ENCODE measurements around the gene SRGAP2C.
"Not testable (repeated sequence)": the region's sequence is repeated elsewhere in the genome, so short reads cannot be mapped to it uniquely, and the experiment has no call there.

SRGAP2C gene

GRCh38 chr1:121369959-121370358 is 185.2 kb downstream of the SRGAP2C start:
- not testable (repeated sequence) for DNase-seq (ENCODE audit: low read depth in 2 of 3, low spot score in 1 of 3)

GRCh38 chr1:121374851-121375367 is 190.1 kb downstream of the SRGAP2C start:
- DNase-seq (ENCODE audit: low read depth in 2 of 3, low spot score in 1 of 3): not testable (repeated sequence)

GRCh38 chr1:121376986-121377385 is 192.2 kb downstream of the SRGAP2C start:
- not testable (repeated sequence) for DNase-seq (ENCODE audit: low read depth in 2 of 3, low spot score in 1 of 3)

GRCh38 chr1:121378757-121379156 is 194.0 kb downstream of the SRGAP2C start:
- not testable (repeated sequence) for DNase-seq (ENCODE audit: low read depth in 2 of 3, low spot score in 1 of 3)

GRCh38 chr1:121384754-121385153 is 200.0 kb downstream of the SRGAP2C start:
- not testable (repeated sequence) for DNase-seq (ENCODE audit: low read depth in 2 of 3, low spot score in 1 of 3)

GRCh38 chr1:121385162-121385561 is 200.4 kb downstream of the SRGAP2C start:
- not testable (repeated sequence) for DNase-seq (ENCODE audit: low read depth in 2 of 3, low spot score in 1 of 3)

GRCh38 chr1:121385563-121386288 is 201.0 kb downstream of the SRGAP2C start:
- not testable (repeated sequence) for DNase-seq (ENCODE audit: low read depth in 2 of 3, low spot score in 1 of 3)

GRCh38 chr1:121386319-121386948 is 201.7 kb downstream of the SRGAP2C start:
- DNase-seq (ENCODE audit: low read depth in 2 of 3, low spot score in 1 of 3): not testable (repeated sequence)

- DNase-seq (ENCODE audit: low read depth in 2 of 3, low spot score in 1 of 3): not testable (repeated sequence)
Observed at GRCh38 chr1:121389895-121390560, 205.3 kb downstream of the SRGAP2C start.

GRCh38 chr1:121392130-121392529 is 207.4 kb downstream of the SRGAP2C start:
- DNase-seq (ENCODE audit: low read depth in 2 of 3, low spot score in 1 of 3): not testable (repeated sequence)

GRCh38 chr1:121395718-121396201 is 211.0 kb downstream of the SRGAP2C start:
- DNase-seq (ENCODE audit: low read depth in 2 of 3, low spot score in 1 of 3): not testable (repeated sequence)

- DNase-seq (ENCODE audit: low read depth in 2 of 3, low spot score in 1 of 3): not testable (repeated sequence)
Observed at GRCh38 chr1:121396335-121397081, 211.7 kb downstream of the SRGAP2C start.

GRCh38 chr1:121397101-121397500 is 212.3 kb downstream of the SRGAP2C start:
- not testable (repeated sequence) for DNase-seq (ENCODE audit: low read depth in 2 of 3, low spot score in 1 of 3)

GRCh38 chr1:121399193-121399592 is 214.4 kb downstream of the SRGAP2C start:
- not testable (repeated sequence) for DNase-seq (ENCODE audit: low read depth in 2 of 3, low spot score in 1 of 3)

GRCh38 chr1:121400108-121400507 is 215.3 kb downstream of the SRGAP2C start:
- DNase-seq (ENCODE audit: low read depth in 2 of 3, low spot score in 1 of 3): not testable (repeated sequence)

GRCh38 chr1:121400541-121401310 is 216.0 kb downstream of the SRGAP2C start:
- not testable (repeated sequence) for DNase-seq (ENCODE audit: low read depth in 2 of 3, low spot score in 1 of 3)

- DNase-seq (ENCODE audit: low read depth in 2 of 3, low spot score in 1 of 3): not testable (repeated sequence)
Observed at GRCh38 chr1:121401375-121401955, 216.7 kb downstream of the SRGAP2C start.

- DNase-seq (ENCODE audit: low read depth in 2 of 3, low spot score in 1 of 3): not testable (repeated sequence)
Observed at GRCh38 chr1:121403254-121403653, 218.5 kb downstream of the SRGAP2C start.

GRCh38 chr1:121408354-121408753 is 223.6 kb downstream of the SRGAP2C start:
- no peak for DNase-seq (ENCODE audit: low read depth in 2 of 3, low spot score in 1 of 3)

- DNase-seq (ENCODE audit: low read depth in 2 of 3, low spot score in 1 of 3): no peak
Observed at GRCh38 chr1:121413821-121414220, 229.0 kb downstream of the SRGAP2C start.
